ENCODE data around the gene MTMR2. TPM values are rescaled to one million over a fixed set of nuclear protein-coding genes. Genes with fewer than 3 reads are reported as not detected.

The MTMR2 gene
- polyA plus RNA-seq, 1 of the 3 experiments (the other 2 are of a cell fraction): 8.6 TPM

DNA sequence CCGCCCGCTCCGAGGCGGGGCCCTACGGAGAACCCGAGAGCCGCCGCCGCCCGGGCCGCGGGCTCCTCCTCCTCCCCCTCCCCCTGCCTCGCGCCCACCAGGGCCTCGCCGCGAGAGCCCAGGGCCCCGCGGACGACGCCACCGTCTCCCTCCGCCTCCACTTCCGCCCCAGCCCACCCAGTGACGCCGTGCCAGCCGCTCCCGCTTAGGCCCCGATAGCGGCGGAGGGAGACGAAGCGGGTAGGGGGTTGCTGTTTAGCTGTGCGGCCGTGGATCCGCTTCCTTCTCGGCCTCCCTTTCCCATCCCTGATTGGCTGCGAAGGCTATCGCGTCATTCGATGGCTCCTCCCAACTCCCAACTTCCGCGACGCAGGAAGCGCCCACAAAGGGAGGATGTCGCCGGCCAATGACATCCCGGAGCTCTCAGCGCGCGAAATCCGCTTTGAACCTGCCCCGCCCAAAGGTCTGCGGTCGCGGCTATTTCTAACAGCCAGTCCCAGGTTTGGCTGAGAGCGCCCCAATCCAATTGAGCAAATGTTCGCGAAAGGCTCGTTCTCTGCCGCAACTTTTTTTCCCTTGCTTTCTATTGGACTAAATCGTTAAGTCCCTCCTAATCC is 134.3 kb downstream of the MTMR2 start, which contains the start of gene FAM76B (continued):
- TF ChIP-seq RCOR1 (IDR thresholded peaks at IDR 0.05; ENCODE audit: low read length) (peak; percentile 20; the same call in 1 of the 2 replicates), NRF1 (IDR thresholded peaks at IDR 0.05; ENCODE audit: low read depth, low read length) (no peak), TCF12 (IDR thresholded peaks at IDR 0.05) (no peak), CHD2 (IDR thresholded peaks at IDR 0.05; ENCODE audit: low read length, partially characterized antibody) (peak; percentile 97), FOSL2 (IDR thresholded peaks at IDR 0.05; ENCODE audit: borderline replicate concordance, low read depth) (no peak), ELF1 (IDR thresholded peaks at IDR 0.05) (peak; percentile 92), SMC3 (IDR thresholded peaks at IDR 0.05; ENCODE audit: low read depth, low read length) (no peak), MEF2A (IDR thresholded peaks at IDR 0.05; ENCODE audit: borderline replicate concordance, low read depth) (no peak), USF2 (IDR thresholded peaks at IDR 0.05; ENCODE audit: borderline replicate concordance, low read depth, low read length) (no peak), EZH2phosphoT487 (IDR thresholded peaks at IDR 0.05; ENCODE audit: borderline replicate concordance, low read depth) (no peak), NFIC (IDR thresholded peaks at IDR 0.05; ENCODE audit: borderline replicate concordance) (no peak), RXRA (IDR thresholded peaks at IDR 0.05; ENCODE audit: borderline replicate concordance, low read depth) (no peak), RAD21 (IDR thresholded peaks at IDR 0.05; ENCODE audit: low read length) (no peak), GABPA (IDR thresholded peaks at IDR 0.05; ENCODE audit: low read depth) (peak; percentile 82), YY1 (IDR thresholded peaks at IDR 0.05; ENCODE audit: low read depth) (no peak; the same call in 1 of the 2 replicates), GATA2 (CRISPR knock-in tag; IDR thresholded peaks at IDR 0.05) (peak; percentile 34; the same call in 1 of the 2 replicates), IRF3 (IDR thresholded peaks at IDR 0.05; ENCODE audit: low read depth, low read length) (0 out of 2 replicates have a peak, but pooled peaks have one; percentile 36)
- TF ChIP-seq, protein P1, sequence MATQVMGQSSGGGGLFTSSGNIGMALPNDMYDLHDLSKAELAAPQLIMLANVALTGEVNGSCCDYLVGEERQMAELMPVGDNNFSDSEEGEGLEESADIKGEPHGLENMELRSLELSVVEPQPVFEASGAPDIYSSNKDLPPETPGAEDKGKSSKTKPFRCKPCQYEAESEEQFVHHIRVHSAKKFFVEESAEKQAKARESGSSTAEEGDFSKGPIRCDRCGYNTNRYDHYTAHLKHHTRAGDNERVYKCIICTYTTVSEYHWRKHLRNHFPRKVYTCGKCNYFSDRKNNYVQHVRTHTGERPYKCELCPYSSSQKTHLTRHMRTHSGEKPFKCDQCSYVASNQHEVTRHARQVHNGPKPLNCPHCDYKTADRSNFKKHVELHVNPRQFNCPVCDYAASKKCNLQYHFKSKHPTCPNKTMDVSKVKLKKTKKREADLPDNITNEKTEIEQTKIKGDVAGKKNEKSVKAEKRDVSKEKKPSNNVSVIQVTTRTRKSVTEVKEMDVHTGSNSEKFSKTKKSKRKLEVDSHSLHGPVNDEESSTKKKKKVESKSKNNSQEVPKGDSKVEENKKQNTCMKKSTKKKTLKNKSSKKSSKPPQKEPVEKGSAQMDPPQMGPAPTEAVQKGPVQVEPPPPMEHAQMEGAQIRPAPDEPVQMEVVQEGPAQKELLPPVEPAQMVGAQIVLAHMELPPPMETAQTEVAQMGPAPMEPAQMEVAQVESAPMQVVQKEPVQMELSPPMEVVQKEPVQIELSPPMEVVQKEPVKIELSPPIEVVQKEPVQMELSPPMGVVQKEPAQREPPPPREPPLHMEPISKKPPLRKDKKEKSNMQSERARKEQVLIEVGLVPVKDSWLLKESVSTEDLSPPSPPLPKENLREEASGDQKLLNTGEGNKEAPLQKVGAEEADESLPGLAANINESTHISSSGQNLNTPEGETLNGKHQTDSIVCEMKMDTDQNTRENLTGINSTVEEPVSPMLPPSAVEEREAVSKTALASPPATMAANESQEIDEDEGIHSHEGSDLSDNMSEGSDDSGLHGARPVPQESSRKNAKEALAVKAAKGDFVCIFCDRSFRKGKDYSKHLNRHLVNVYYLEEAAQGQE (IDR thresholded peaks at IDR 0.05; ENCODE audit: low read depth, low read length): peak; percentile 31; the same call in 1 of the 2 replicates
